Measurements from ENCODE around the gene ARID1B. TPM values are rescaled to one million over a fixed set of nuclear protein-coding genes. Genes with fewer than 3 reads are reported as not detected.
A peak's percentile ranks its signal among the peaks of the same experiment; 100 is the strongest.

Gene ARID1B
- total and polyA plus RNA-seq, 2 of the 13 experiments (the other 11 are each of a cell fraction or from before 2014, with no cell fraction given), result 20.1 to 32.6 TPM

DNA sequence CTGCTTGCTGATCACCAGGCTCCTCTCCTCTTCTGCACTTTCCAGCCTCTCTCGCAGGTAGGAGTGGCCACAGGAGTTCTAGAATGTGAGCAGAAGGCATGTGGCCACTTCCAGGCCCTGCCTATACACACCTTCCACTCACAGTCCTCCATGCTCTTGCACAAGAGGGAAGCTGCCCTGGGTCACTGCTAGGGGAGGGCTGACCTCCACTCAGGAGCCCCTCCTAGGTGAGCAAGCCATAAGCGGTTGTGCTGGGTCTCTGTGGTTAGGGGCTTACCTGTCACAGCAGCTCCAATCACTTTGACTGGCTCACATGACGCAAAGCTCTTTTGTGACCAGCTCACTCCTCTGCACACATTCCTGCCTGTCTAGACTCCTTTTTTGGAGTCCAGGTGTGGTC, 477.9 kb downstream of the ARID1B start:
- peaks cover 7 to 73% of the 10 kb centered on the region in 2 experiments; a peak in 4 of 5 replicates for H3K27me3 ChIP-seq (ENCODE audit: control insufficient read depth in 1 of 2, insufficient read depth in 2 of 2, low read length in 2 of 2)

DNA sequence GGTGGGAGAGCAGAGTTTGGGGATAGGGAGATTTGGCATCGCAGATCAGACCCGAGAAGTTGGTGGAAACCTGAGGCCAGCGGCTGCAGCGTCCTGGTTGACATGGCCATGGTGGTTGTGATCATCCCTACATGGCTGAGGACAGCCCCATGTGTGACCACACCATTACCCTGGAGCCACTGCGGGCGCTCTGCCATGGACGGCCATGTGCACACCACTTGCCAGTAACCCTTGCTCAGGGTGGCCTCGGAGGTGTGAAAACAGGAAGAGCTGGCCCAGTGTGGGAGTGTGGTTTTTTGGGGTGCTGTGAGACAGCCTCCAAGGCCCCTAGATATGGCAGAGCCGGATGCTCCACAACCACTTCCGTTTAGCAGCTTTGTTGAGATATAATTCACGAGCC, 481.7 kb downstream of the ARID1B start:
- no TSS peak for BruUV-seq (replicated peaks)
- in situ Hi-C loops (cut with HindIII; ENCODE audit: extremely low pct_ligation_motif_present, low pct_unique_long_range_greater_than_20kb), result no loop called here
- ChIA-PET POLR2A (no interaction called here), CTCF (ENCODE audit: low intra/inter-chr PET ratio, low total read pairs) (no interaction called here)
- H3K4me2 ChIP-seq (ENCODE audit: low read depth, low read length), result no peak overlapping the region
- H3K9ac ChIP-seq (ENCODE audit: insufficient read depth, low read depth, low read length), result no peak overlapping the region
- H3K9me3 ChIP-seq (ENCODE audit: low read length), result no peaks in the 10 kb centered on the region
- H3K79me2 ChIP-seq (ENCODE audit: insufficient read depth, low read length), result no peaks in the 10 kb centered on the region
- H2AFZ ChIP-seq (ENCODE audit: low read length), result no peak overlapping the region
- H4K20me1 ChIP-seq (ENCODE audit: insufficient read depth, low read length), result no peaks in the 10 kb centered on the region; the same call in 1 of the 2 replicates
- H3K27me3 ChIP-seq (ENCODE audit: control insufficient read depth in 1 of 2, insufficient read depth in 2 of 2, low read length in 2 of 2), result peaks cover 6 to 55% of the 10 kb centered on the region in 2 experiments; a peak in 4 of 5 replicates
- no peak overlapping the region for H3K4me3 ChIP-seq (replicated peaks in 1 of 3; ENCODE audit: insufficient read depth in 1 of 3, low read depth in 2 of 3, low read length in 3 of 3)
- H3K36me3 ChIP-seq (replicated peaks in 1 of 2; ENCODE audit: control insufficient read depth in 1 of 2, insufficient read depth in 2 of 2, low read length in 2 of 2), result no peaks in the 10 kb centered on the region
- DNase-seq (ENCODE audit: low spot score) (no peak), FAIRE-seq (no peak), ATAC-seq (no peak)
- 48% methylated on average over 8 of the region's 11 CpGs for WGBS (ENCODE audit: low lambda C conversion rate)
- peaks cover 7% of the 10 kb centered on the region for H3K4me1 ChIP-seq (ENCODE audit: insufficient read depth, low read length)
- TF ChIP-seq FOXA1 (IDR thresholded peaks at IDR 0.05) (no peak), FOXA1 (CRISPR knock-in tag; IDR thresholded peaks at IDR 0.05) (no peak), ATF7-NPFF (CRISPR knock-in tag; IDR thresholded peaks at IDR 0.05; ENCODE audit: low read depth) (no peak), POLR2AphosphoS5 (IDR thresholded peaks at IDR 0.05; ENCODE audit: low read depth, low read length) (no peak), MED1 (CRISPR knock-in tag; IDR thresholded peaks at IDR 0.05) (no peak)
- TF ChIP-seq, protein P1, sequence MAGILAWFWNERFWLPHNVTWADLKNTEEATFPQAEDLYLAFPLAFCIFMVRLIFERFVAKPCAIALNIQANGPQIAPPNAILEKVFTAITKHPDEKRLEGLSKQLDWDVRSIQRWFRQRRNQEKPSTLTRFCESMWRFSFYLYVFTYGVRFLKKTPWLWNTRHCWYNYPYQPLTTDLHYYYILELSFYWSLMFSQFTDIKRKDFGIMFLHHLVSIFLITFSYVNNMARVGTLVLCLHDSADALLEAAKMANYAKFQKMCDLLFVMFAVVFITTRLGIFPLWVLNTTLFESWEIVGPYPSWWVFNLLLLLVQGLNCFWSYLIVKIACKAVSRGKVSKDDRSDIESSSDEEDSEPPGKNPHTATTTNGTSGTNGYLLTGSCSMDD (CRISPR knock-in tag; IDR thresholded peaks at IDR 0.05), result no peak
- TF ChIP-seq, protein P2, sequence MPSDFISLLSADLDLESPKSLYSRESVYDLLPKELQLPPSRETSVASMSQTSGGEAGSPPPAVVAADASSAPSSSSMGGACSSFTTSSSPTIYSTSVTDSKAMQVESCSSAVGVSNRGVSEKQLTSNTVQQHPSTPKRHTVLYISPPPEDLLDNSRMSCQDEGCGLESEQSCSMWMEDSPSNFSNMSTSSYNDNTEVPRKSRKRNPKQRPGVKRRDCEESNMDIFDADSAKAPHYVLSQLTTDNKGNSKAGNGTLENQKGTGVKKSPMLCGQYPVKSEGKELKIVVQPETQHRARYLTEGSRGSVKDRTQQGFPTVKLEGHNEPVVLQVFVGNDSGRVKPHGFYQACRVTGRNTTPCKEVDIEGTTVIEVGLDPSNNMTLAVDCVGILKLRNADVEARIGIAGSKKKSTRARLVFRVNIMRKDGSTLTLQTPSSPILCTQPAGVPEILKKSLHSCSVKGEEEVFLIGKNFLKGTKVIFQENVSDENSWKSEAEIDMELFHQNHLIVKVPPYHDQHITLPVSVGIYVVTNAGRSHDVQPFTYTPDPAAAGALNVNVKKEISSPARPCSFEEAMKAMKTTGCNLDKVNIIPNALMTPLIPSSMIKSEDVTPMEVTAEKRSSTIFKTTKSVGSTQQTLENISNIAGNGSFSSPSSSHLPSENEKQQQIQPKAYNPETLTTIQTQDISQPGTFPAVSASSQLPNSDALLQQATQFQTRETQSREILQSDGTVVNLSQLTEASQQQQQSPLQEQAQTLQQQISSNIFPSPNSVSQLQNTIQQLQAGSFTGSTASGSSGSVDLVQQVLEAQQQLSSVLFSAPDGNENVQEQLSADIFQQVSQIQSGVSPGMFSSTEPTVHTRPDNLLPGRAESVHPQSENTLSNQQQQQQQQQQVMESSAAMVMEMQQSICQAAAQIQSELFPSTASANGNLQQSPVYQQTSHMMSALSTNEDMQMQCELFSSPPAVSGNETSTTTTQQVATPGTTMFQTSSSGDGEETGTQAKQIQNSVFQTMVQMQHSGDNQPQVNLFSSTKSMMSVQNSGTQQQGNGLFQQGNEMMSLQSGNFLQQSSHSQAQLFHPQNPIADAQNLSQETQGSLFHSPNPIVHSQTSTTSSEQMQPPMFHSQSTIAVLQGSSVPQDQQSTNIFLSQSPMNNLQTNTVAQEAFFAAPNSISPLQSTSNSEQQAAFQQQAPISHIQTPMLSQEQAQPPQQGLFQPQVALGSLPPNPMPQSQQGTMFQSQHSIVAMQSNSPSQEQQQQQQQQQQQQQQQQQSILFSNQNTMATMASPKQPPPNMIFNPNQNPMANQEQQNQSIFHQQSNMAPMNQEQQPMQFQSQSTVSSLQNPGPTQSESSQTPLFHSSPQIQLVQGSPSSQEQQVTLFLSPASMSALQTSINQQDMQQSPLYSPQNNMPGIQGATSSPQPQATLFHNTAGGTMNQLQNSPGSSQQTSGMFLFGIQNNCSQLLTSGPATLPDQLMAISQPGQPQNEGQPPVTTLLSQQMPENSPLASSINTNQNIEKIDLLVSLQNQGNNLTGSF (CRISPR knock-in tag; IDR thresholded peaks at IDR 0.05), result no peak
- intact Hi-C loops (cut with micrococcal nuclease; ENCODE audit: unreplicated experiment), result no loop called here
- no peak overlapping the region for H3K27ac ChIP-seq (ENCODE audit: extremely low read length, insufficient read depth, low read length)

More for the DNA sequence above, 477.9 kb downstream of the ARID1B start:
- Histone ChIP-seq H3K4me2 (ENCODE audit: low read depth, low read length) (no peak overlapping the region), H2AFZ (ENCODE audit: low read length) (no peak overlapping the region), H3K27ac (ENCODE audit: extremely low read length, insufficient read depth, low read length) (no peak overlapping the region), H3K9ac (ENCODE audit: insufficient read depth, low read depth, low read length) (no peak overlapping the region), H3K4me1 (ENCODE audit: insufficient read depth, low read length) (0 out of 2 replicates have a peak, but pooled peaks cover 5% of the 10 kb centered on the region), H4K20me1 (ENCODE audit: insufficient read depth, low read length) (no peaks in the 10 kb centered on the region; the same call in 1 of the 2 replicates), H3K9me3 (ENCODE audit: low read length) (no peaks in the 10 kb centered on the region), H3K79me2 (ENCODE audit: insufficient read depth, low read length) (no peaks in the 10 kb centered on the region), H3K36me3 (replicated peaks in 1 of 2; ENCODE audit: control insufficient read depth in 1 of 2, insufficient read depth in 2 of 2, low read length in 2 of 2) (no peaks in the 10 kb centered on the region), H3K4me3 (replicated peaks in 1 of 3; ENCODE audit: insufficient read depth in 1 of 3, low read depth in 2 of 3, low read length in 3 of 3) (no peak overlapping the region)
- no TSS peak for BruUV-seq (replicated peaks)
- CTCF ChIA-PET (ENCODE audit: low intra/inter-chr PET ratio, low total read pairs), result no interaction called here
- WGBS (ENCODE audit: low lambda C conversion rate), result 29% methylated on average over 3 of the region's 3 CpGs
- intact Hi-C loops (cut with micrococcal nuclease; ENCODE audit: unreplicated experiment), result no loop called here
- no peak for DNase-seq (ENCODE audit: low spot score)
- ATAC-seq, result no peak; the same call in 2 of the 3 replicates
- in situ Hi-C loops (cut with HindIII; ENCODE audit: extremely low pct_ligation_motif_present, low pct_unique_long_range_greater_than_20kb), result no loop called here
- no peak for FAIRE-seq
- peak; percentile 88 for TF ChIP-seq ZNF12 (CRISPR knock-in tag; IDR thresholded peaks at IDR 0.05)
- TF ChIP-seq, protein P3, sequence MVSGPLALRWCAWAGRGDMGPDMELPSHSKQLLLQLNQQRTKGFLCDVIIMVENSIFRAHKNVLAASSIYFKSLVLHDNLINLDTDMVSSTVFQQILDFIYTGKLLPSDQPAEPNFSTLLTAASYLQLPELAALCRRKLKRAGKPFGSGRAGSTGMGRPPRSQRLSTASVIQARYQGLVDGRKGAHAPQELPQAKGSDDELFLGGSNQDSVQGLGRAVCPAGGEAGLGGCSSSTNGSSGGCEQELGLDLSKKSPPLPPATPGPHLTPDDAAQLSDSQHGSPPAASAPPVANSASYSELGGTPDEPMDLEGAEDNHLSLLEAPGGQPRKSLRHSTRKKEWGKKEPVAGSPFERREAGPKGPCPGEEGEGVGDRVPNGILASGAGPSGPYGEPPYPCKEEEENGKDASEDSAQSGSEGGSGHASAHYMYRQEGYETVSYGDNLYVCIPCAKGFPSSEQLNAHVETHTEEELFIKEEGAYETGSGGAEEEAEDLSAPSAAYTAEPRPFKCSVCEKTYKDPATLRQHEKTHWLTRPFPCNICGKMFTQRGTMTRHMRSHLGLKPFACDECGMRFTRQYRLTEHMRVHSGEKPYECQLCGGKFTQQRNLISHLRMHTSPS (CRISPR knock-in tag; IDR thresholded peaks at IDR 0.05; ENCODE audit: low read depth), result no peak
- POLR2A ChIA-PET, result no interaction called here
